ENCODE results near the gene TMEM238L.

GRCh38 chr17:10836966-10837590, 33.2 kb upstream of the TMEM238L start:
- TF ChIP-seq CTCF (IDR thresholded peaks at IDR 0.05; ENCODE audit: low read length) (no peak), EZH2 (IDR thresholded peaks at IDR 0.05; ENCODE audit: borderline replicate concordance, low read length) (no peak)
